GM12801 (cell line): ENCODE results near the gene TRAPPC11.

ENCODE experiments used
- CTCF ChIP-seq: IDR thresholded peaks from one replicate; pipeline ENCODE4 v1.5.1; 2011; ENCODE audit warnings: control low read depth; ENCODE audit not compliant: insufficient read length; ENCODE audit errors: extremely low read depth

TRAPPC11 gene

GRCh38 chr4:183670960-183671555 lies 12.0 kb downstream of the TRAPPC11 start:
- TF ChIP-seq CTCF: no peak

- TF ChIP-seq CTCF: no peak
These were observed 15.1 kb downstream of the TRAPPC11 start for GRCh38 chr4:183674153-183674552.

- no peak for TF ChIP-seq CTCF
These were observed 16.5 kb downstream of the TRAPPC11 start for GRCh38 chr4:183675625-183676024.

GRCh38 chr4:183681119-183681518 lies 22.0 kb downstream of the TRAPPC11 start:
- no peak for TF ChIP-seq CTCF

GRCh38 chr4:183686461-183686860 lies 27.4 kb downstream of the TRAPPC11 start:
- TF ChIP-seq CTCF: no peak

GRCh38 chr4:183688216-183688615 lies 29.1 kb downstream of the TRAPPC11 start:
- no peak for TF ChIP-seq CTCF

GRCh38 chr4:183691006-183691405 lies 31.9 kb downstream of the TRAPPC11 start:
- no peak for TF ChIP-seq CTCF
